OCI-LY7 (cell line): ENCODE measurements around the gene ZNF74. TPM values are rescaled to one million over a fixed set of nuclear protein-coding genes. Genes with fewer than 3 reads are reported as not detected.
"Not testable (repeated sequence)": the region's sequence is repeated elsewhere in the genome, so short reads cannot be mapped to it uniquely, and the experiment has no call there.

Source experiments
- Bru-seq: library from RNA; stranded (reverse); fragments of 400-500 nt; gene quantifications from one replicate; lab custom pipeline; 2021; lab: Mats Ljungman, UMichigan
- BruChase-seq, 2 experiments: library from RNA; stranded (reverse); fragments of 400-500 nt; gene quantifications; one replicate each; lab custom pipeline; 2021; lab: Mats Ljungman, UMichigan
- BruUV-seq: library from RNA; stranded (reverse); fragments of 400-500 nt; replicated peaks from 2 replicates; lab custom pipeline; 2021; lab: Mats Ljungman, UMichigan
- CTCF ChIA-PET: fragments of 300-600 bp; sonication (Branson Sonifier 250); formaldehyde crosslinking; loops from one replicate; lab custom pipeline; 2022; ENCODE audit warnings: antibody characterized with exemption; ENCODE audit not compliant: unreplicated experiment; lab: Charles Lee
- POLR2A ChIA-PET: fragments of 300-600 bp; sonication (Branson Sonifier 250); formaldehyde crosslinking; loops from one replicate; lab custom pipeline; 2022; ENCODE audit warnings: antibody characterized with exemption; lab: Charles Lee
- DNase-seq: peaks from one replicate; pipeline ENCODE4 v3.0.0-alpha.2; 2015; ENCODE audit warnings: low spot score
- H2AFZ ChIP-seq: fragments of 200-600 bp; sonication (generic), shearing (Covaris generic); 2 replicates; pipeline ENCODE4 v1.6.1; 2014; ENCODE audit warnings: mild to moderate bottlenecking, antibody characterized with exemption, low read length, moderate library complexity
- H3K27ac ChIP-seq: fragments of 200-600 bp; sonication (generic); 2 replicates; pipeline ENCODE4 v1.5.1; 2014; ENCODE audit warnings: mixed run types, low read depth, mild to moderate bottlenecking, moderate library complexity, low read length, inconsistent platforms; ENCODE audit not compliant: poor library complexity, severe bottlenecking
- H3K36me3 ChIP-seq: fragments of 200-600 bp; sonication (generic); 2 replicates; pipeline ENCODE4 v1.6.1; 2014; ENCODE audit warnings: mild to moderate bottlenecking, antibody characterized with exemption, low read length, moderate library complexity, mixed read lengths; ENCODE audit not compliant: insufficient read depth
- H3K4me1 ChIP-seq: fragments of 200-600 bp; sonication (generic); 2 replicates; pipeline ENCODE4 v1.5.1; 2014; ENCODE audit warnings: mild to moderate bottlenecking, low read length; ENCODE audit not compliant: insufficient read depth, poor library complexity, severe bottlenecking
- H3K4me2 ChIP-seq: fragments of 200-600 bp; sonication (generic); 2 replicates; pipeline ENCODE4 v1.6.1; 2014; ENCODE audit warnings: mild to moderate bottlenecking, low read length
- H3K4me3 ChIP-seq: fragments of 200-600 bp; sonication (generic); 2 replicates; pipeline ENCODE4 v1.5.1; 2014; ENCODE audit warnings: mild to moderate bottlenecking, low read depth, low read length; ENCODE audit not compliant: poor library complexity, severe bottlenecking
- H3K79me2 ChIP-seq: fragments of 200-600 bp; sonication (generic); 2 replicates; pipeline ENCODE4 v1.6.1; 2016; ENCODE audit warnings: low read depth, mild to moderate bottlenecking, low read length, moderate library complexity, mixed read lengths; ENCODE audit not compliant: insufficient read depth
- H3K9me2 ChIP-seq: fragments of 200-600 bp; sonication (generic); 2 replicates; pipeline ENCODE4 v1.6.1; 2016; ENCODE audit warnings: mild to moderate bottlenecking, low read length, mixed read lengths; ENCODE audit not compliant: insufficient read depth
- H3K9me3 ChIP-seq: fragments of 200-600 bp; sonication (generic); 2 replicates; pipeline ENCODE4 v1.6.1; 2014; ENCODE audit warnings: mild to moderate bottlenecking, mixed run types, low read length, mixed read lengths
- H4K20me1 ChIP-seq: fragments of 200-600 bp; sonication (generic); 2 replicates; pipeline ENCODE4 v1.6.1; 2014; ENCODE audit warnings: mild to moderate bottlenecking, antibody characterized with exemption, low read length, moderate library complexity, mixed read lengths; ENCODE audit not compliant: insufficient read depth
- EZH2phosphoT487 ChIP-seq: fragments of 200-600 bp; sonication (generic); IDR thresholded peaks from 2 replicates; pipeline ENCODE4 v1.6.1; 2018; ENCODE audit warnings: low read depth, borderline replicate concordance, mild to moderate bottlenecking, mixed run types, antibody characterized with exemption, low read length, moderate library complexity, mixed read lengths
- intact Hi-C: fragments of 100-400 bp; cut with micrococcal nuclease; formaldehyde crosslinking; loops from one replicate; pipeline ENCODE4 v1.10.0; 2022; ENCODE audit not compliant: unreplicated experiment
- long read RNA-seq: library from polyadenylated mRNA; stranded (forward); transcript quantifications from one replicate; pipeline ENCODE4 v2.0.0, GENCODE V29; 2022
- total RNA-seq, 2 experiments: library from RNA; depleted of rRNA in 1 of 2; stranded (reverse); fragments of >200 nt in 1 of 2; shearing (Covaris generic) in 1 of 2; gene quantifications; 2 replicates each; pipeline ENCODE4 v1.2.3, GENCODE V29; 2014 to 2022
- TF ChIP-seq, protein P1 (sequence below): fragments of 200-600 bp; sonication (generic); conservative IDR thresholded peaks from 2 replicates; pipeline ENCODE4 v1.5.1; 2014; ENCODE audit warnings: mild to moderate bottlenecking, antibody characterized with exemption, low read length, moderate library complexity, mixed read lengths

Gene ZNF74
- total RNA-seq (2014; rRNA removed; shearing (Covaris generic)) (not detected in 2 replicates), total RNA-seq (2022) (not detected in 2 replicates), Bru-seq, nascent RNA (not detected), BruChase-seq, experiment 1, labeled RNA remaining after a 6-hour chase (not detected), BruChase-seq, experiment 2, labeled RNA remaining after a 2-hour chase (percentile 8 among the genes with signal in this experiment)
- long read RNA-seq: 0 reads

GRCh38 chr22:20393705-20394476 lies at the start of gene ZNF74:
Gene ZNF74 (plus strand): TSS chr22:20394151. CDS start chr22:20394629, 478 bp downstream.
- no TSS peak for BruUV-seq
- intact Hi-C loops: no loop called here
- Histone ChIP-seq H3K9me2 (no peaks in the 10 kb centered on the region), H3K79me2 (no peaks in the 10 kb centered on the region), H4K20me1 (no peaks in the 10 kb centered on the region), H3K4me2 (no peak within 1 kb of the TSS), H3K4me3 (no peak within 1 kb of the TSS), H3K27ac (no peak within 1 kb of the TSS), H3K36me3 (no peaks in the 10 kb centered on the region), H2AFZ (no peak within 1 kb of the TSS), H3K4me1 (no peaks in the 10 kb centered on the region), H3K9me3 (peaks cover 5% of the 10 kb centered on the region; the same call in 1 of the 2 replicates)
- ChIA-PET POLR2A (no interaction called here), CTCF (no interaction called here)
- DNase-seq: no peak
- TF ChIP-seq, protein P1, sequence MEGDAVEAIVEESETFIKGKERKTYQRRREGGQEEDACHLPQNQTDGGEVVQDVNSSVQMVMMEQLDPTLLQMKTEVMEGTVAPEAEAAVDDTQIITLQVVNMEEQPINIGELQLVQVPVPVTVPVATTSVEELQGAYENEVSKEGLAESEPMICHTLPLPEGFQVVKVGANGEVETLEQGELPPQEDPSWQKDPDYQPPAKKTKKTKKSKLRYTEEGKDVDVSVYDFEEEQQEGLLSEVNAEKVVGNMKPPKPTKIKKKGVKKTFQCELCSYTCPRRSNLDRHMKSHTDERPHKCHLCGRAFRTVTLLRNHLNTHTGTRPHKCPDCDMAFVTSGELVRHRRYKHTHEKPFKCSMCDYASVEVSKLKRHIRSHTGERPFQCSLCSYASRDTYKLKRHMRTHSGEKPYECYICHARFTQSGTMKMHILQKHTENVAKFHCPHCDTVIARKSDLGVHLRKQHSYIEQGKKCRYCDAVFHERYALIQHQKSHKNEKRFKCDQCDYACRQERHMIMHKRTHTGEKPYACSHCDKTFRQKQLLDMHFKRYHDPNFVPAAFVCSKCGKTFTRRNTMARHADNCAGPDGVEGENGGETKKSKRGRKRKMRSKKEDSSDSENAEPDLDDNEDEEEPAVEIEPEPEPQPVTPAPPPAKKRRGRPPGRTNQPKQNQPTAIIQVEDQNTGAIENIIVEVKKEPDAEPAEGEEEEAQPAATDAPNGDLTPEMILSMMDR: no peak
- no peak for TF ChIP-seq EZH2phosphoT487

- H3K79me2 ChIP-seq, BruUV-seq, intact Hi-C loops, H3K27ac ChIP-seq, H2AFZ ChIP-seq, H3K4me1 ChIP-seq, H4K20me1 ChIP-seq, H3K4me2 ChIP-seq, H3K9me3 ChIP-seq, CTCF ChIA-PET, POLR2A ChIA-PET, H3K36me3 ChIP-seq, DNase-seq, H3K4me3 ChIP-seq, H3K9me2 ChIP-seq: not testable (repeated sequence)
Observed at GRCh38 chr22:20346553-20346952, 47.4 kb upstream of the ZNF74 start.

GRCh38 chr22:20352536-20352935 lies 41.4 kb upstream of the ZNF74 start:
- H3K27ac ChIP-seq, DNase-seq, H3K79me2 ChIP-seq, H4K20me1 ChIP-seq, H3K4me1 ChIP-seq, H2AFZ ChIP-seq, H3K4me2 ChIP-seq, H3K9me3 ChIP-seq, H3K36me3 ChIP-seq, BruUV-seq, CTCF ChIA-PET, H3K9me2 ChIP-seq, H3K4me3 ChIP-seq, POLR2A ChIA-PET, intact Hi-C loops: not testable (repeated sequence)
